HG03095 (cell line): ENCODE results near the gene OR8B8.
"Not testable (repeated sequence)": the region's sequence is repeated elsewhere in the genome, so short reads cannot be mapped to it uniquely, and the experiment has no call there.

ENCODE experiments used
- ATAC-seq: cut with Tn5 transposase; IDR thresholded peaks from one replicate; pipeline ENCODE4 v1.9.1; 2021; ENCODE audit warnings: moderate library complexity; ENCODE audit not compliant: unreplicated experiment

Gene OR8B8

GRCh38 chr11:124445646-124446150 lies at the start of gene OR8B8:
Gene OR8B8, minus strand, starts transcription at chr11:124445696. Its CDS starts 4,611 bp downstream, at chr11:124441085.
- no peak for ATAC-seq

- ATAC-seq = no peak
Observed at GRCh38 chr11:124493016-124493655, 47.6 kb upstream of the OR8B8 start.

GRCh38 chr11:124483422-124483821 lies 37.9 kb upstream of the OR8B8 start:
- ATAC-seq = no peak

- no peak for ATAC-seq
Observed at GRCh38 chr11:124482362-124483147, 37.1 kb upstream of the OR8B8 start.

GRCh38 chr11:124481365-124482323 lies 36.1 kb upstream of the OR8B8 start:
- no peak for ATAC-seq

- ATAC-seq = no peak
Observed at GRCh38 chr11:124479561-124479960, 34.1 kb upstream of the OR8B8 start.

GRCh38 chr11:124475265-124475664 lies 29.8 kb upstream of the OR8B8 start:
- no peak for ATAC-seq

GRCh38 chr11:124474779-124475178 lies 29.3 kb upstream of the OR8B8 start:
- no peak for ATAC-seq

GRCh38 chr11:124474079-124474478 lies 28.6 kb upstream of the OR8B8 start:
- no peak for ATAC-seq

- ATAC-seq = no peak
Observed at GRCh38 chr11:124473476-124473875, 28.0 kb upstream of the OR8B8 start.

GRCh38 chr11:124470561-124471227 lies 25.2 kb upstream of the OR8B8 start:
- no peak for ATAC-seq

- no peak for ATAC-seq
Observed at GRCh38 chr11:124467381-124467927, 22.0 kb upstream of the OR8B8 start.

- no peak for ATAC-seq
Observed at GRCh38 chr11:124465368-124465767, 19.9 kb upstream of the OR8B8 start.

- no peak for ATAC-seq
Observed at GRCh38 chr11:124463990-124464389, 18.5 kb upstream of the OR8B8 start.

- no peak for ATAC-seq
Observed at GRCh38 chr11:124463324-124463723, 17.8 kb upstream of the OR8B8 start.

- no peak for ATAC-seq
Observed at GRCh38 chr11:124460459-124460858, 15.0 kb upstream of the OR8B8 start.

GRCh38 chr11:124459379-124459778 lies 13.9 kb upstream of the OR8B8 start:
- ATAC-seq = not testable (repeated sequence)

GRCh38 chr11:124454552-124454951 lies 9.1 kb upstream of the OR8B8 start:
- ATAC-seq = no peak

GRCh38 chr11:124446916-124447315 lies 1.4 kb upstream of the OR8B8 start:
- no peak for ATAC-seq

GRCh38 chr11:124442847-124443246 lies 2.6 kb downstream of the OR8B8 start:
- no peak for ATAC-seq
